ENCODE data around the gene HSDL2.

HSDL2 gene

GRCh38 chr9:112484607-112485006 is 104.7 kb downstream of the HSDL2 start:
- no peak overlapping the region for H3K27ac ChIP-seq
- no peak for DNase-seq (ENCODE audit: low spot score)
- CTCF ChIA-PET = interaction anchor here (0.7 to 1.7 kb wide), 2 partner anchors 16 to 112 kb away, joined by 4 to 6 read pairs; no protein-coding TSS in a partner anchor
- no peak for TF ChIP-seq CTCF (conservative IDR thresholded peaks at IDR 0.05; ENCODE audit: low read depth)
- POLR2A ChIA-PET (ENCODE audit: low non-redundant PET) = no interaction called here

GRCh38 chr9:112485574-112485973 is 105.7 kb downstream of the HSDL2 start:
- no peak for DNase-seq (ENCODE audit: low spot score)
- CTCF ChIA-PET = interaction anchor here (0.5 to 1.0 kb wide), 3 partner anchors 27 to 189 kb away, joined by 3 to 4 read pairs (median 3); no protein-coding TSS in a partner anchor
- TF ChIP-seq CTCF (conservative IDR thresholded peaks at IDR 0.05; ENCODE audit: low read depth) = no peak
- POLR2A ChIA-PET (ENCODE audit: low non-redundant PET) = interaction anchor here (0.5 to 1.8 kb wide), 4 partner anchors 9 to 887 kb away, joined by 3 to 7 read pairs (median 4); partner anchors contain the start of gene INIP
- H3K27ac ChIP-seq = no peak overlapping the region

DNA sequence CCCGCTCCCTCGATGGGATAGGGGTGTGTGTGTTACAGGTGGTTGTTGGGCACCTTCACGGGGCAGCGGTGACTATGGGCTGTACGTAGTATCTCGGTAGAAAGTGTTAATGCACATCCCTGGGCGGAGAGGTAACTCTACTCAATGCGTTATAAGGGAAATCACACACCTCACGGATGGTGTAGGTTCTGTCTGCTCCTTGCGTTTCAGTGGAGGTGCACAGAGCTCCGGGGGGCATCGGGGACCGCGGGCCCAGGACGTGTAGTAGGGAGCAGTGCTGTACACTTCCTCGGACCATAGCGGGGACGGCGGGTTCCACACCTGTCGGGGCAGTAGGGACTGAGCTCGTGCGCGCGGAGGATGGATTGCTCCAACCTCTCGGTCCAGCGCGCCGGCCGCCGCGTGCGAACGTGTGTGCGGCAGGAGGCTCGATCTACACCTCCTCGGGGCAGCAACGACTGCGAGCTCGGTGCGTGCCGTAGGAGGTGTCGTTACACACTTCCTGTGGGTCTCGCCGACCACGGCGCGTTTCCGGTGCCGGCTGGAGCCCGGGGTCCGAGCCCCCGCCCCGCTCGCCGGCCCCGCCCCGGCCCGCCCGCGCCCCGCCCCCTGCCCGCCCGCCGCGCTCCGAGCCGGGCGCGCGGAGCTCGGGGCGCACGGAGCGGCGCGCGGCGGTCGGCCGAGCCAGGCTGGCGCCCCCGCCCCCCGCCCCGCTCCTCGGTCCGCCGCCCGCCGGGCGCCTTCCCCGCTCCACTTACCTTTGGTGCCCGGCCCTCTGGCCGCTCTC is 106.5 kb downstream of the HSDL2 start, which contains the start of gene KIAA1958:
Gene KIAA1958, plus strand, starts transcription at position 607 of the 787 bp plus-strand sequence. CDS start 87,254 bp downstream, outside the sequence.
- peak within 1 kb of the TSS; percentile 72 for H3K27ac ChIP-seq
- ChIA-PET CTCF (interaction anchor here (0.5 to 1.0 kb wide), 4 partner anchors 26 to 857 kb away, joined by 3 to 4 read pairs (median 4); partner anchors contain the start of gene HSDL2), POLR2A (ENCODE audit: low non-redundant PET) (interaction anchor here (0.5 to 1.8 kb wide), 9 partner anchors 10 to 888 kb away, joined by 3 to 7 read pairs (median 3); partner anchors contain the start of genes HSDL2 and INIP)
- no peak for TF ChIP-seq CTCF (conservative IDR thresholded peaks at IDR 0.05; ENCODE audit: low read depth)
- peak; percentile 93 for DNase-seq (ENCODE audit: low spot score)

- DNase-seq (ENCODE audit: low spot score) = peak; percentile 81
- ChIA-PET CTCF (interaction anchor here (0.7 to 0.9 kb wide), 2 partner anchors 25 to 107 kb away, joined by 3 to 4 read pairs; partner anchors contain the start of gene HSDL2), POLR2A (ENCODE audit: low non-redundant PET) (interaction anchor here (0.5 to 1.8 kb wide), 4 partner anchors 95 to 231 kb away, joined by 3 to 7 read pairs (median 3); partner anchors contain the start of genes HSDL2 and INIP)
- peak overlapping the region; percentile 72 for H3K27ac ChIP-seq
- no peak for TF ChIP-seq CTCF (conservative IDR thresholded peaks at IDR 0.05; ENCODE audit: low read depth)
Measured at GRCh38 chr9:112487008-112487798, 107.3 kb downstream of the HSDL2 start.

GRCh38 chr9:112487799-112488340 is 108.0 kb downstream of the HSDL2 start:
- TF ChIP-seq CTCF (conservative IDR thresholded peaks at IDR 0.05; ENCODE audit: low read depth) = no peak
- H3K27ac ChIP-seq = peak overlapping the region; percentile 72
- ChIA-PET CTCF (interaction anchor here (0.6 to 0.9 kb wide), 2 partner anchors 24 to 45 kb away, joined by 3 to 4 read pairs; no protein-coding TSS in a partner anchor), POLR2A (ENCODE audit: low non-redundant PET) (interaction anchor here (0.9 kb wide), 1 partner anchor 9 kb away, joined by 4 read pairs; no protein-coding TSS in a partner anchor)
- DNase-seq (ENCODE audit: low spot score) = peak; percentile 12

All from RWPE1 (cell line).